Activated CD4-positive, alpha-beta T cell treated with anti-CD3 and anti-CD28 coated beads for 4 hours (primary cell): ENCODE measurements around the gene SHMT1.

Experiments used
- DNase-seq, 2 donors: peaks; one replicate each; pipeline ENCODE4 v3.0.0-alpha.2; 2020

SHMT1 gene

DNA sequence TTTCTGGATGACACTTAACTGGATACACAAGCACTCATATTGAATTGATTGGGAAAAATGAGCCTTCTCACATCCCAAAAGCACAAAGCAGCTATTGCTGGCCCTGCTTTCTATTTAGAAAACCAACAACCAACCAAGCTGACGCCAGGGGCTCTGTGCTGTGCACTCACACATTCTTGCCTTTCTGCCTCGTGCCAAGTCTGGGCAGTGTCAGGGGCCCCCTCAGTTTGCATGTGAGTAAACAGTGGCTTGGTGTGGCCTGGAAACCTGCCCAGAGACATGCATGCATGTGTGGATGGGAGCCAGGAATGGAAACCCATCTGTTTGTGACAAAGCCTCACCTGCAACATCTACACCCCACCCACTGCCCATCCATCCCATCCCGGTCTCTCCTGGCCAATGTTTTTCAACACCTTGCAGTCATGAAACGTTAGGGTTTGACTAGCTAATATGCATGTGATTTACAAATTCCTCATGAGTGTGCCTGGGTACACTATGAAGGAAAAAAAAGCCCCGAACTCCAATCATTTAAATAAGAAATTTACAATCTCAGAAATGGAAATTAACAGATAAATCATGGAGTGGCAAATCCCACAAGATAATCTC is 82.5 kb downstream of the SHMT1 start:
- DNase-seq, result no peak

DNA sequence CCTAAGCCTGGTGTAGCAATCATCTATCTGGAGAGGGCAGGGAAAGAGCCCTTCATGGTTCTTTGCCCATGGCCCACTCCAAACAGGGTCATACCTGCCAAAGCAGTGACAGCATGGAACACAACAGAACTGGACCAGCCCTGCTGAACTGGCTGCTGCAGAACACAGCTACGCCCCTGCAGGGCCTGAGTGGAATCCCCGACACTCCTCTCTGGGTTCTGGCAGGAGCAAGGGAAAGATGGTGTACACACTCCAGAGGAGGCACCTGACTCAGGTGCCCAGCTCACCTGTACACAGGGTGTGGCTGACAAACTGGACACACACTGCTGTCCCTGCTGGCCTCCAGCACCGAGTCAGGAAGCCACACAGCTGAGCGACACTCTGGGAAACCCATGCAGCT is 83.1 kb downstream of the SHMT1 start:
- no peak for DNase-seq

DNA sequence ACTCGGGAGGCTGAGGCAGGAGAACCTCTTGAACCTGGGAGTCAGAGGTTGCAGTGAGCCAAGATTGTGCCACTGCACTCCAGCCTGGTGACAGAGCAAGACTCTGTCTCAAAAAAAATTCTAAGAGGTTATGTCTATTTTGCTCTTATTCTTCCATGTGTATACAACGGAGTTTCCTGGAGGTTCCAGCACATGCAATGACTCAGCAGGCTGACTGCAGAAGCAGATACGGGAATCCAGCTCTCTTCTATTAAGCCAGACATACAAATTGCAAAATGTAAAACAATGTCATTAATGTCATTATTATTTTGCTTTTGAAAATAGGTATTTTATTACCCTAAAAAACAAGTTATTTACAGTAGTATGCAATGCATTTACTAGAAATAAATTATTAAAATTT is 84.5 kb downstream of the SHMT1 start:
- DNase-seq, result no peak
